GM11168 (cell line): ENCODE results near the gene PUM1.
"Not testable (repeated sequence)": the region's sequence is repeated elsewhere in the genome, so short reads cannot be mapped to it uniquely, and the experiment has no call there.

ENCODE experiments used
- in situ Hi-C: fragments of 300-500 bp; cut with MboI; formaldehyde crosslinking; loops from one replicate; pipeline ENCODE4 v1.12.0; 2022; ENCODE audit warnings: low sequenced_read_pairs; ENCODE audit not compliant: unreplicated experiment

The PUM1 gene

DNA sequence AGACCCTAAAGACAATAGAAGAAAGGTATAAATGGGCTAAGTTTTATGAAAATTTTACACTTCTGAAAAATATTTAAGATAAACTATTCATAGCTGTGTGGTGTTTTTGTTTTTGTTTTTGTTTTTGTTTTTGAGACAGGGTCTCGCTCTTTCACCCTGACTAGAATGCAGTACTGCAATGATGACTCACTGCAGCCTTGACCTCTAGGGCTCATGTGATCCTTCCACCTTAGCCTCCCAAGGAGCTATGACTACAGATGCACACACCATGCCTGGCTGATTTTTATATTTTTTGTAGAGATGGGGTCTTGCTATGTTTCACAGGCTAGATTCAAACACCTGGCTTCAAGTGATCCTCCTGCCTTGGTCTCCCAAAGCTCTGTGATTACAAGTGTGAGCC is 66.6 kb downstream of the PUM1 start:
- in situ Hi-C loops = no loop called here

DNA sequence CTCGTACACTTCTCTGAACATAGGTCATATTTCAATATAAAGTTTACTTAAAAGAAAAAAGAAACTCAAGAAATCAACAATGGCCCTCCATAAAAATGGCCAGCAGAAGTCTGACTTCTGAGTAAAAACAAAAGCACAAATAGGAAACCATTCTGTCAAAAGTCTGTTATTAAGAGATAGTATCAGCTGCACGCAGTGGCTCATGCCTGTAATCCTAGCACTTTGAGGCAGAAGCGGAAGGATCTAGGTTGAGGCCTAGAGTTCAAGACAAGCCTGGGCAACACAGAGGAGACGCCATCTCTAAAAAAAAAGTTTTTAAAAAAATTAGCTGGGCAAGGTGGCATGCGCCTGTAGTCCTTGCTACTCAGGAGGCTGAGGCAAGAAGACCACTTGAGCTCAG is 67.3 kb downstream of the PUM1 start:
- in situ Hi-C loops = no loop called here

DNA sequence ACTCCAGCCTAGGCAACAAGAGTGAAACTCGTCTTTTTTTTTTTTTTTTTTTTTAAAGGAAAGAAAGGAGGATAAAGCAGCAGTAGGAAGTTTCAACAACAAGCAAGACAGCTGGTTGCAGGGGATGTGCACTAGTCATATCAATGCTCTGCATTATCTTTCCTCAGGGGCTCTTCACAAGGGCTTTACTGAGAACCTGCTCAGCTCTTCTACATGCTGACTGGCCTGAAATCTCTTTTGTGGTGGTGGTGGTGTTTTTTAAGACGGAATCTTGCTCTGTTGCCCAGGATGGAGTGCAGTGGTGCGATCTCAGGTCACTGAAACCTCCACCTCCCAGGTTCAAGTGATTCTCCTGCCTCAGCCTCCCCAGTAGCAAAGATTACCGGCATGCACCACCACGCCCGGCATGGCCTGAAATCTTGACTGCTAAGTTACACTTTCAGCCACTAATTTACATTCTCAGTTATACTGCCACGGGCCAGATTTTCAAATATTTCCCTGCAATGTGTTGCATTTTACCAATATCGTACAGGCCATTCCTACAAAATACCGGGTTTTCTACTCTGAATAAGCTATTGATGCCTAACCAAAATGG is 68.0 kb downstream of the PUM1 start:
- in situ Hi-C loops = no loop called here

DNA sequence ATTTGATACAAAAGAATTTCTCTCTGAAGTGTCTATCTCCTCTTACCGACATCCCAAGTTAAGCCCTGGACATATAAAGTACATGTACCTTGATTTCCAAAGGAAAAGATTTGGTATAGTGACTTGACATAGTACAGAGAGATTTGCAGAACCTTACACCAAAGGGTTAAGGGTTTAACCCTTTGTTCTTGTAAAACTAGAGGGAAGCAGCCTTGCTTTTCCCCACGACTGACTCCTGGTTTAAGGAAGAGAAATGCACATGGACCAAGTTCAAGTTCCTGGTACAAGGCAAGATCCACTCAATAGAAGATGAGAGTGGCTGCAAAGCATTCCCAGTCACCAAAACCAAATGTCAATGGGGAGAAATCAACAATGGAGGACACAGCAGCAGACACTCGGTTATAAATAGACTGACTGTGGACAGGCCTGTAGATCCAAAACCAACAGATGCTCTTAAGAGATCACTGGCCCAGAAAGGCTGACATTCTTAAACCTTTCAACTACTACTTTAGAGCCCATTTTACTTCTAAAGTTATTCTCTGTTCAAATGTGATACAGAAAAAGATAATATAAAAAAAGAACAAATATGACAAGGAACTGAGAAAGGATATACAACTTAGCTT is 69.4 kb downstream of the PUM1 start:
- in situ Hi-C loops = no loop called here

DNA sequence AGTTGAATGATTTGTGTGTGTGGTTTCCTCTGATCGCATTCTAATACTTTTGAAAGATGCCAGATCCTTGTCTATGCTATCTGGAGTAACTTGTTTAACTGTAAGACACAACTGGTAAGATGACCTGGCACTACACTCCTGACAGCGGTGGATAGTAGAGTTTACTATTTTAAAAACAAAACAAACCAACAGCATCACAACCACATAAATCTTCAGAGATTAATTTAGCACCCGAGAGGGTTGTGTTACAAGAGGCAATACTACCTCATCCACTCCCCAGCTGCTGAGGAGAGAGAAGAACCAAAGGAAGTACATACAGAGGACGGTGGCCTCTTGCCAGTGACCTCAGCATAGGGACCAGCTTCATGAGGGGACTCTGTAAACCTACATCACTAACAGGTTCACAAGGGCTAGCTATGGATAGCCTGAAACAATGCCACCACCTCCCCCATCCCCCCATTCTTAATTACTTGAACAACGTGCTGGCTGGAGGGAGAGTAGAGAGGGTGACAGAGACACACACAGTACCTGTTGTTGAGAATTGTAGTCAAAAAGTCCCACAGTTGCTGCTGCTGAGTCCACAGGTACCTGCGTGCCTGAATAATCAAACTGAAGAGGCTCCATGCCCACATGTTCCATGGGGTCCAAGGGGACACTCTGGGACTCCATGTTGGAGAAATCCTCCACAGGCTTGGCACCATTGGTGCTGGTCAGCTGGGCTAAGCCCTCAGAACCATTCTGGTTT is 73.5 kb downstream of the PUM1 start:
- in situ Hi-C loops = no loop called here

DNA sequence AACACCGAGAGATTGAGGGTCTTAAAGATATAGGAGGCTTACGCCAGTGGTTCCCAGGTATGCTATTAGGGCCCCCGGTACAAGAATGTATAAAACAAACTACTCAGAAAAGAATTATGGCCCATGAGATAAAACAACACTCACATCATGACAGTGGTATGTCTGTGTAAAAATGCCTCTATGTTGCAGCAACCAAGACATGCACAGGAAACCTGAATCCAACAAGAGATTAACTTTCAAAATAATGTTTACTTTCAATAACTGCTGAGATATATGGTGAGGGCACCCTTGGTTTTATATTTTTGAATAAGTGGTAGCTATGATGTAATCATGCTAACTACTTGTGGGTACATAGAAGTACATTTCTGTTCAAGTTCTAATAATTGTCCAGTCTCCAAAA is 74.9 kb downstream of the PUM1 start:
- in situ Hi-C loops = no loop called here

DNA sequence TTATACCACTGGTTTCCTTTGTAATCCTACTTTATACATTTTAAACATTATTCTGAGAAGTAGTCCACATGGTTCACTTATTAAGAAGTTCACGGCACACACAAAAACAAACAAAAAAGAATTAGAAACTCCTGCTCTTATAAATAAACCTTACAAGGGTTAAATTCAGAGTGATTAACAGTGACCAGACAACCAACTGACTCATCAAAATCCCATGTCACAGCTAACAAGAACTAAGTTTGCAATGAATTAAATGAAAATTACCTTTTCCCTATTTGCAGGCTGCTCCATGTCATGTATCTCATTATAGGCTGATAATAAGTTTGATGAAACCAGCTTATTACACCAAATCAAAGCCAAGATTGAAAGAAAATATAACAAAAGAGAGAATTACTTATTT is 77.5 kb downstream of the PUM1 start:
- in situ Hi-C loops = no loop called here

DNA sequence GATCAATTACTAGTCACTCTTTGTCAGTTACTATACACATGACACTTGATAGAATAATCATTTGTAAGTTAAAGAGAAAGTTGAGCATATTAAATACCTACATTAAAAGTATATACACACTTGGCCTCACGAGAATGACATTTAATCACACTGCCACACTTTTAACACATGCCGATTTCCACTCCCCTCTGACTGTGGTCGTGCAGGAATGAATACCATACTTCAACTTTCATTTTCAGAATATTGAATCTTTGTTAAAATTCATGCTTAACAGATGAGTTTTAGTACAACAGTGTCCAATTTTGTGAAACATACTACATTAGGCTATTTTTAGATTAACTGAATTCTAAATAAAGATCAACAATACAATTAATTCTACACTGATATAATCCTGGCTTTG is 78.8 kb downstream of the PUM1 start:
- in situ Hi-C loops = no loop called here

DNA sequence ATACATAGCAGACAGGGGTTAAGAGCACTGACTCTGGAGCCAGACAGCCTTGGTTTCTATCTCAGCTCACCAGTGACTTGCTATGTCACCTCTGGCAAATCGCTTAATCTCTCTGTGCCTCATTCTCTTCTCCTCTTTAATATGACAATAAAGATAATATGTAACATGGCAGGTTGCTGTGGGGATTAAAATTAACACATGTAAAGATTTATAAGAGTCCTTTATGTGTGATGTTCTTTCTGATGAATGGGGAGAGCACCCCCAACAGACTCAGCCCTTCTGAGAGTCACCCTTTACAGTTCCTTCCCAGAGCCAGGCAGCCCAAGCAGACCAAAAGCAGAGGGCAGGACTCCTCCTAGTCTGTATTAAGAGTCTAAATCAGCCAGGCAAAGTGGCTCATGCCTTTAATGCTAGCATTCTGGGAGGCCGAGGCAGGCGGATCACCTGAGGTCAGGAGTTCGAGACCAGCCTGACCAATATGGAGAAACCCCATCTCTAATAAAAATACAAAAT is 80.5 kb downstream of the PUM1 start:
- in situ Hi-C loops = no loop called here

DNA sequence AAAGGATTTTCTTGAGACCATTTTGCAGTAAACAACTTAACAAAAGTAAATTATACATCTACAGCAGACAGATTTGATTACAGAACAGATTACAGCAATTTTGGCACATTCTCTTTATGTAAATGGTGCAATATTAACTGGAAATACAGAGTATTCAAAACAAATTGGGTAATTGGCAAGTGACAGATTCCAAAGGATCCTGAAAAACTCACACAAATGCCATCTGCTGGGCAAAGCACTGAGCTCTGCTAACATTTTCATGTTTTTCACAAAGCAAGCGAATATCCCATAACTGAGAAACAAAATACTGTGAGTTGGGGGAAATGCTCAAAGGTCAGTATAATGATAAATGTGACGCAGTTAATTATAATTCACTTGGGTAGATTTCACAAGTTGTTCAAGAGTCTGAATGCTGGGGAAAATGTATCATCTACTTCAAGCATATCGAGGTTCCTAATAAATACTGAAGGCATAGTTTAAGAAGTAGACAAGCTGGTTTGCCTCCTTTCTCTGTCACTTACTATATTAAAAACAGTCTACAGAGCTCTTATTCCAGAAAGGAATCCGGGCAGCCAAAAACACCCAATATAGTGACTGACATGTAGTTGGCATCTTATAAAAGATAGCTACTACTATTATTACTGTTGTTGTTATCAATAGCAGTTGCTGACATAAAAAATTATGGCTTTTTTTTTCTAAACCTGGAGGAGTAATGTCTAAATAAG is 81.2 kb downstream of the PUM1 start:
- in situ Hi-C loops = no loop called here

DNA sequence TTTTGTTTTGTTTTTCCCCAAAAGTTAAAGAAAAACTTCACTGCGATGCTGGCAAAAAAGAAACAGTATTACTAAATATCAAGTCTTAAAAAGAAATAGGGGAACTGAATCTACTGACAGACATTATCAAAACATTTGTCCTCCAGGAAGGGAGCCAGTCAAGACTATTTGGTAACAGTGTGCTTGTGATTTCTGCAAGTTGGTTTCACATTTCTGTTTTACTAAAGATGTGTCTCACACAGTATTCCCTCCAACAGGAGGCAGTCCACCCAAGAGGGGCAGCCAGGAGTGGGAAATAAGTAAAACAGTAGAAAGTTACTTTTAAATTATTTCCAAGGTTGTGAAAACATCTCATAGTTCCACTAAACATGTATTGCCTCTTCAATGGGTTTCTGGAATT is 82.6 kb downstream of the PUM1 start:
- in situ Hi-C loops = no loop called here

DNA sequence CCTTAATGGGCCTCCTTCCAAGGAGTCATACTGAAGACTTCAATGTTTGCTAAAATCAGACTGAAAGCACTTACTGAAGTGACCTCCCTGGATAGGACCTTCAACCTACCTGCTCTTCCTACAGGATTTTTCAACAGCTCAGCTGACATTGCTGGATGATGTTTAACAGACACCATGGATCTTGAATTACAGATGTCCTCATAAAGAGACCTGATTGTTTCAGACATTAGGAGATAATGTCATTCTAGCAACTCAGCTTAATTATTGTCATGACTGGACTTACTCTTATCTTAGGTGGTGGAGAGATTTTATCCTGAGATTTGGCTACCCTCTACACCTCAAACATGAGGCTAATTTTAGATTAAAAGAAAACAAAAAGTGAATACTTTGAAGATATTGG is 83.1 kb downstream of the PUM1 start:
- in situ Hi-C loops = no loop called here

DNA sequence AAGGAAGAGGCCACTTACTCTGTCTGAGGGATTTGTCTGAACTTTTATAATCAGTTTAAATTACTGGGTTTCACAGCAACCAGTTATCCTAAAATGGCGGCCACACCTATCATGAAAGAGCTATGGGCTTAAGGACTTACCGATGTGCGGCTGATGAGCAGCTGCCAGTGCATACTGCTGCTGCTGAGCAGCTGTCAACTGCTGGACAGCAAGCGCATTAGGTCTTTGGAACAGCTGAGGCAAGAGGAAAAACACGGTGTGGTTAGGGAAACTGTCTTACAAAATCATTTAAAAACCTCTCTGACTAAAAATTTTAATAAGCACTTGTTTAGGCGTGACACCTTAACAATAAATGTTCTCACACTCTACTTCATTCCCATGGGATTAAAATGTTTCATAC is 84.3 kb downstream of the PUM1 start:
- in situ Hi-C loops = no loop called here

DNA sequence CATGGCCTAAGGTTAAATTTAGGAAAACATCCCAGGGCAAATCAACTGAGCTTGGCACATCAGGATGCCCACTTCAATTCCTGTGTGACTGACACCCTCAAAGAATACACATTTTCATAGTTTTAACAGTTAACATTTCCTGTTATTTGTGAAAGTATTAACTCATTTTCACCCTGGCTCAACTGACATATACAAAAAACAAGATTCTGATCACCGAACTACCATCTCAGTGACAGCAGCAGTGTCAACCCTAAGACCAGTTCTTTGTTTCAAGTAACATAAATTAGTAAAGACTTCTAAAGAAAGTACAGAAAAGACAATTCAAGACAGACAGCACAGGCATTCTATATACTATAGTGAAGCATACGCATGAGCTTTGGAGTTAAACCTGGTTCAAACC is 88.0 kb downstream of the PUM1 start:
- in situ Hi-C loops = no loop called here

DNA sequence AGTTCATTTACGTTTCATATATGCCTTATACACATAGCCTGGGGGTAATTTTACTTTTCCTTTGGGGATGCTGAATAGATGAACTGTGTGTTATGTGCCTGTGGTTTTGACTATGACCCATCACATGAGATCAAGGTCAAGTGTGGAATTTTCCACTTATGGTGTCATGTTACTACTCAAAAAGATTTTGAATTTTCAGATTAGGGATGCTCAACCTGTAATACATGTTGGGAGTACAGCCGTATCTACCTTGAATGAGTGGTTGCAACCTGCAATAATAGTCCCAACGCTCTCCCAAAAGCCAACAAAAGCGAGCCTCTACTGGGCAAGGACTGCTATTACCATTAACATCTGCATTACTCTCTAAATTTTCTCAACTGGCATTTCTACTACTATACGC is 88.4 kb downstream of the PUM1 start:
- in situ Hi-C loops = no loop called here

DNA sequence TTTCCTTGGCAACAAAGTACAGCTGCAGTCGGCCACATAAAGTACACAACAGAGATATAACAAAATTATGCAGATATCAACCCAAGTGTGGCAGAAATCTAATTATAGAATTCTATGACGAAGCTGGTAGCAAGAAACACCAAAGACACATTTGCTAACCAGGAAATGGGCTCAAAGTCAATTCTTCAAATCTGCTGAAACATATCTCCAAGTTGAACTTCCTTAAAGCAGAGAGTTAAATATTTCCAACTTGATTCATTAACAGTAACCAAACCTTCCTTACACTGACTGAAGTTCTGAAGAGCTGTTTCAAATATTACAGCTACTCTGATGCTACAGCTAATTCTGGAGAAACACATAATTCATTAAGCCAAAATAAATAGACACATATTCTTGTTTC is 89.4 kb downstream of the PUM1 start:
- in situ Hi-C loops = no loop called here

DNA sequence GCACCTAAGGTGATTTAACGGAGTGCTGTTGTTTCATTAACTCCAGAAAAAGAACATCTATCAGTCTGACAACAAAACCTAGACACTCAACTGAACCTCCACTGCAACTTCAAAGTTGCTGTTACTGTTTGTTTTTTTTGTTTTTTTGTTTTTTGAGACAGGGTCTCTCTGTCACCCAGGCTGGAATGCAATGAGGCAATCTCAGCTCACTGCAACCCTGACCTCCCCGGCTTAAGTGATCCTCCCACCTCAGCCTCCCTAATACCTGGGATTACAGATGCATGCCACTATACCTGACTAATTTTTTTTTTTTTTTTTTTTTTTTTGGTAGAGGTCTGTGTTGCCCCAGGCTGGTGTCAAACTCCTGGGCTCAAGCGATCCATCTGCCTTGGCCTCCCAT is 90.3 kb downstream of the PUM1 start:
- in situ Hi-C loops = no loop called here

DNA sequence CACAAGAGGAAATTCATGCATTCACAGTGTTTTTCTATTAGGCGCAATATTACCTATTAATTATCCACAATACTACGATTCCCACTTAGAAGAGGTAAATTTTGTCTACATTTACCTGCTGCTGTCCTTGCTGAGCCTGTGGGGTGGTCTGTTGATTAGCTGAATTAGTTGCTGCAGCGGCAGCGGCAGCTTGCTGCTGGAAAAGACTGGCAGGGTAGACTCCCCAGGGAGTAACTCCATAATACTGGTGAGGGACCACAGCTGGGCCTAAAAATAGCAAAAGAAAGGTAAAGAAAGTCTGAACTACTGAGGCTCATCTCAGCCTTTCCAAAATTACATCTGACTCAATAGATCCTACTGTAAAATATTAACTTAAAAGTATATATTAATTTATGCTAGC is 91.0 kb downstream of the PUM1 start:
- in situ Hi-C loops = no loop called here

DNA sequence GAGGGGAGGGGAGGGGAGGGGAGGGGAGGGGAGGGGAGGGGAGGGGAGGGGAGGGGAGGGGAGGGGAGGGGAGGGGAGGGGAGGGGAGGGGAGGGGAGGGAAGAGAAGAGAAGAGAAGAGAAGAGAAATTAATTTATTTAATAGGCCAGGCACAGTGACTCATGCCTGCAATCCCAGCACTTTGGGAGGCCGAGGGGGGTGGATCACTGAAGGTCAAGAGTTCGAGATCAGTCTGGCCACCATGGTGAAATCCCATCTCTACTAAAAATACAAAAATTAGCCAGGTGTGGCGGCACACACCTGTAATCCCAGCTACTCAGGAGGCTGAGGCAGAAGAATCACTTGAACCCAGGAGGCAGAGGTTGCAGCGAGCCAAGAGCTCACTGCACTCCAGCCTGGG is 93.2 kb downstream of the PUM1 start:
- in situ Hi-C loops = not testable (repeated sequence)

DNA sequence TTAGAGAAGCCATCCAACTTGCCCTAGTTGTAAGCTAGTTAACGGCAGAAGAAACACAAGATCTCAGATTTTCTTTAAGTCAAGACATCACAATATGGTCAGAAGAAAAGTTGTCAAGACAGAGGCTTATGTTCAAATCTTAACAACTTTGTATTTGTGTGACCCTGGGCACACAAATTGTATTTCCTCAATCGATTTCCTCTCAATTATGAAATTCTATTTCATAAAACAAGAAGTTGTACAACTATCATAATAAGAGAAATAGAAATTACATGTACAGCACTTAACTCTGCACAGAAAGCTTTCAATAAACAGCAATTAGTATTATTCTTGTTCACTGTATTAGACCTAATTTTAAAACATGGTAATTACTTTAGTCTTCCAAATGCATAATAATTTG is 94.0 kb downstream of the PUM1 start:
- in situ Hi-C loops = no loop called here

DNA sequence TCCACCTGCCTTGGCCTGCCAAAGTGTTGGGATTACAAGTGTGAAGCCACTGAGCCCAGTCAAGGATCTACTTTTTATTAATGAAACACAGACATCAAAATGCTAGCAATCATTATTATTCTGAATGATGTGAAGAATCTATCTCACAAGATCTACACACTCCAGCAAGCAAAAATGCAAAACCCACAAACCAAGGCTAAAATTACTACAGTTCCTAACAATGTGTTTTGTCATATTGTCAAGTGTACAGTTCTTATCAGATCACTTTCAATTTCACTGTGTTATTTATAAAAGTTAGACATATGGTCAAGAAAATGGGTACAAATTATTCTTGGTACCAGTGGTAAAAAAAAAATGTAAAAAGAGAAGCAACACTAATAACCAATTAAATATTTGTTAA is 95.6 kb downstream of the PUM1 start:
- in situ Hi-C loops = no loop called here
